ENCODE data around the gene AGPAT4.
A peak's percentile ranks its signal among the peaks of the same experiment; 100 is the strongest.

The AGPAT4 gene

GRCh38 chr6:161266513-161267230, 7.2 kb downstream of the AGPAT4 start:
- Histone ChIP-seq H3K4me2 (ENCODE audit: low read length) (no peak overlapping the region), H3K4me1 (ENCODE audit: control insufficient read depth, insufficient read depth, low read length) (no peaks in the 10 kb centered on the region), H3K4me3 (ENCODE audit: low read length) (no peak overlapping the region), H3K9ac (ENCODE audit: low read depth, low read length) (no peak overlapping the region), H3K9me3 (replicated peaks; ENCODE audit: low read length) (no peaks in the 10 kb centered on the region), H3K27me3 (ENCODE audit: control insufficient read depth, insufficient read depth, low read length) (no peaks in the 10 kb centered on the region), H3K36me3 (ENCODE audit: insufficient read depth, low read length) (no peaks in the 10 kb centered on the region)

GRCh38 chr6:161265975-161266374, 7.9 kb downstream of the AGPAT4 start:
- no peak overlapping the region for H3K9ac ChIP-seq (ENCODE audit: low read depth, low read length)
- H3K4me2 ChIP-seq (ENCODE audit: low read length), result no peak overlapping the region
- H3K9me3 ChIP-seq (replicated peaks; ENCODE audit: low read length), result no peaks in the 10 kb centered on the region
- H3K27me3 ChIP-seq (ENCODE audit: control insufficient read depth, insufficient read depth, low read length), result no peaks in the 10 kb centered on the region
- H3K36me3 ChIP-seq (ENCODE audit: insufficient read depth, low read length), result no peaks in the 10 kb centered on the region
- no peak overlapping the region for H3K4me3 ChIP-seq (ENCODE audit: low read length)
- no peaks in the 10 kb centered on the region for H3K4me1 ChIP-seq (ENCODE audit: control insufficient read depth, insufficient read depth, low read length)

- H3K36me3 ChIP-seq (ENCODE audit: insufficient read depth, low read length), result peaks cover 2% of the 10 kb centered on the region
- H3K4me1 ChIP-seq (ENCODE audit: control insufficient read depth, insufficient read depth, low read length), result no peaks in the 10 kb centered on the region
- no peak overlapping the region for H3K9ac ChIP-seq (ENCODE audit: low read depth, low read length)
- H3K27me3 ChIP-seq (ENCODE audit: control insufficient read depth, insufficient read depth, low read length), result no peaks in the 10 kb centered on the region
- H3K4me2 ChIP-seq (ENCODE audit: low read length), result no peak overlapping the region
- no peaks in the 10 kb centered on the region for H3K9me3 ChIP-seq (replicated peaks; ENCODE audit: low read length)
- no peak overlapping the region for H3K4me3 ChIP-seq (ENCODE audit: low read length)
Measured at GRCh38 chr6:161265554-161265953, 8.3 kb downstream of the AGPAT4 start.

- no peaks in the 10 kb centered on the region for H3K27me3 ChIP-seq (ENCODE audit: control insufficient read depth, insufficient read depth, low read length)
- H3K9ac ChIP-seq (ENCODE audit: low read depth, low read length), result no peak overlapping the region
- peaks cover 5% of the 10 kb centered on the region for H3K36me3 ChIP-seq (ENCODE audit: insufficient read depth, low read length)
- H3K4me2 ChIP-seq (ENCODE audit: low read length), result no peak overlapping the region
- H3K4me3 ChIP-seq (ENCODE audit: low read length), result no peak overlapping the region
- no peaks in the 10 kb centered on the region for H3K4me1 ChIP-seq (ENCODE audit: control insufficient read depth, insufficient read depth, low read length)
- H3K9me3 ChIP-seq (replicated peaks; ENCODE audit: low read length), result no peaks in the 10 kb centered on the region
Measured at GRCh38 chr6:161264181-161264580, 9.7 kb downstream of the AGPAT4 start.

- peaks cover 16% of the 10 kb centered on the region for H3K4me1 ChIP-seq (ENCODE audit: control insufficient read depth, insufficient read depth, low read length)
- no peak overlapping the region for H3K9ac ChIP-seq (ENCODE audit: low read depth, low read length)
- peaks cover 5% of the 10 kb centered on the region for H3K36me3 ChIP-seq (ENCODE audit: insufficient read depth, low read length)
- H3K4me2 ChIP-seq (ENCODE audit: low read length), result no peak overlapping the region
- H3K27me3 ChIP-seq (ENCODE audit: control insufficient read depth, insufficient read depth, low read length), result no peaks in the 10 kb centered on the region
- no peak overlapping the region for H3K4me3 ChIP-seq (ENCODE audit: low read length)
- H3K9me3 ChIP-seq (replicated peaks; ENCODE audit: low read length), result no peaks in the 10 kb centered on the region
Measured at GRCh38 chr6:161261816-161262215, 12.0 kb downstream of the AGPAT4 start.

- Histone ChIP-seq H3K9ac (ENCODE audit: low read depth, low read length) (no peak overlapping the region), H3K27me3 (ENCODE audit: control insufficient read depth, insufficient read depth, low read length) (no peaks in the 10 kb centered on the region), H3K9me3 (replicated peaks; ENCODE audit: low read length) (no peaks in the 10 kb centered on the region), H3K36me3 (ENCODE audit: insufficient read depth, low read length) (peaks cover 5% of the 10 kb centered on the region), H3K4me2 (ENCODE audit: low read length) (no peak overlapping the region), H3K4me1 (ENCODE audit: control insufficient read depth, insufficient read depth, low read length) (peaks cover 16% of the 10 kb centered on the region), H3K4me3 (ENCODE audit: low read length) (no peak overlapping the region)
Measured at GRCh38 chr6:161261325-161261724, 12.5 kb downstream of the AGPAT4 start.

GRCh38 chr6:161259302-161259701, 14.6 kb downstream of the AGPAT4 start:
- H3K27me3 ChIP-seq (ENCODE audit: control insufficient read depth, insufficient read depth, low read length), result no peaks in the 10 kb centered on the region
- H3K4me1 ChIP-seq (ENCODE audit: control insufficient read depth, insufficient read depth, low read length), result peaks cover 16% of the 10 kb centered on the region

GRCh38 chr6:161257793-161258457, 15.9 kb downstream of the AGPAT4 start:
- H3K27me3 ChIP-seq (ENCODE audit: control insufficient read depth, insufficient read depth, low read length), result no peaks in the 10 kb centered on the region
- no peak overlapping the region for H3K4me3 ChIP-seq (ENCODE audit: low read length)
- no peaks in the 10 kb centered on the region for H3K9me3 ChIP-seq (replicated peaks; ENCODE audit: low read length)
- H3K36me3 ChIP-seq (ENCODE audit: insufficient read depth, low read length), result peaks cover 5% of the 10 kb centered on the region
- peaks cover 16% of the 10 kb centered on the region for H3K4me1 ChIP-seq (ENCODE audit: control insufficient read depth, insufficient read depth, low read length)
- H3K9ac ChIP-seq (ENCODE audit: low read depth, low read length), result no peak overlapping the region
- peak overlapping the region; percentile 38 for H3K4me2 ChIP-seq (ENCODE audit: low read length)

More at GRCh38 chr6:161259302-161259701, 14.6 kb downstream of the AGPAT4 start:
- Histone ChIP-seq H3K36me3 (ENCODE audit: insufficient read depth, low read length) (peaks cover 5% of the 10 kb centered on the region), H3K4me3 (ENCODE audit: low read length) (no peak overlapping the region), H3K9ac (ENCODE audit: low read depth, low read length) (no peak overlapping the region), H3K4me2 (ENCODE audit: low read length) (no peak overlapping the region), H3K9me3 (replicated peaks; ENCODE audit: low read length) (no peaks in the 10 kb centered on the region)

GRCh38 chr6:161256407-161256806, 17.5 kb downstream of the AGPAT4 start:
- no peak overlapping the region for H3K4me3 ChIP-seq (ENCODE audit: low read length)
- no peak overlapping the region for H3K4me2 ChIP-seq (ENCODE audit: low read length)
- no peaks in the 10 kb centered on the region for H3K27me3 ChIP-seq (ENCODE audit: control insufficient read depth, insufficient read depth, low read length)
- peaks cover 16% of the 10 kb centered on the region for H3K4me1 ChIP-seq (ENCODE audit: control insufficient read depth, insufficient read depth, low read length)
- H3K9me3 ChIP-seq (replicated peaks; ENCODE audit: low read length), result no peaks in the 10 kb centered on the region
- peaks cover 5% of the 10 kb centered on the region for H3K36me3 ChIP-seq (ENCODE audit: insufficient read depth, low read length)
- no peak overlapping the region for H3K9ac ChIP-seq (ENCODE audit: low read depth, low read length)

GRCh38 chr6:161255518-161255917, 18.3 kb downstream of the AGPAT4 start:
- H3K4me2 ChIP-seq (ENCODE audit: low read length), result no peak overlapping the region
- H3K4me1 ChIP-seq (ENCODE audit: control insufficient read depth, insufficient read depth, low read length), result peaks cover 16% of the 10 kb centered on the region
- H3K4me3 ChIP-seq (ENCODE audit: low read length), result no peak overlapping the region
- peaks cover 3% of the 10 kb centered on the region for H3K36me3 ChIP-seq (ENCODE audit: insufficient read depth, low read length)
- H3K9me3 ChIP-seq (replicated peaks; ENCODE audit: low read length), result no peaks in the 10 kb centered on the region
- H3K27me3 ChIP-seq (ENCODE audit: control insufficient read depth, insufficient read depth, low read length), result no peaks in the 10 kb centered on the region
- H3K9ac ChIP-seq (ENCODE audit: low read depth, low read length), result no peak overlapping the region

GRCh38 chr6:161254464-161255253, 19.2 kb downstream of the AGPAT4 start:
- H3K9ac ChIP-seq (ENCODE audit: low read depth, low read length), result no peak overlapping the region
- H3K9me3 ChIP-seq (replicated peaks; ENCODE audit: low read length), result no peaks in the 10 kb centered on the region
- H3K4me1 ChIP-seq (ENCODE audit: control insufficient read depth, insufficient read depth, low read length), result peaks cover 16% of the 10 kb centered on the region
- no peak overlapping the region for H3K4me2 ChIP-seq (ENCODE audit: low read length)
- no peak overlapping the region for H3K4me3 ChIP-seq (ENCODE audit: low read length)
- H3K27me3 ChIP-seq (ENCODE audit: control insufficient read depth, insufficient read depth, low read length), result no peaks in the 10 kb centered on the region
- no peaks in the 10 kb centered on the region for H3K36me3 ChIP-seq (ENCODE audit: insufficient read depth, low read length)
